ENCODE measurements around the gene SPATA24.
"Not testable (repeated sequence)": the region's sequence is repeated elsewhere in the genome, so short reads cannot be mapped to it uniquely, and the experiment has no call there.

Gene SPATA24

DNA sequence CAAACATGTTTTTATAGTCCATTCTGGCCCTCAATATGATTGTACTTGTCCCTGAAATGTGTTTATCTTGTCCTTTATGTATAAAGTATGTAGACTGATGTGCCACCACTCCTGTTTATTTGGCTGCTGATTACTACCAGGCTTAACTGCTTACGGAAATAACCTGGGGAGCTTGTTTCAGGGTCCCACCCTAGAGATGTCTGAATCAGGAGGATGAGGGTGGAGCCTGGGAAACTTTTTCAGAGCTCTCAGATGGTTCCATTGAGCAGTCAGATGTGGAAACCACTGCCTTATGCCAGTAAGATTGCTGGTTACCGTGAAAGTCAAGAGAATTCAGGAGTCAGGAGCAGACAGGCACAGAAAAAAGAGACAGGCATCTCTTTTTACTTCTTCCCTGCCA lies 40.0 kb downstream of the SPATA24 start:
- H3K36me3 ChIP-seq (ENCODE audit: control insufficient read depth in 2 of 2, insufficient read depth in 2 of 2, low read length in 2 of 2): peaks cover 30 to 32% of the 10 kb centered on the region in 2 donors
- no peaks in the 10 kb centered on the region for H3K27me3 ChIP-seq (ENCODE audit: control insufficient read depth in 1 of 2, insufficient read depth in 2 of 2, low read length in 2 of 2)
- H3K9ac ChIP-seq (ENCODE audit: low read length in 2 of 2): no peak overlapping the region
- no peaks in the 10 kb centered on the region for H3K4me1 ChIP-seq (ENCODE audit: control insufficient read depth, insufficient read depth, low read length)
- no peaks in the 10 kb centered on the region for H3K9me3 ChIP-seq (ENCODE audit: control insufficient read depth in 2 of 2, low read length in 2 of 2)
- H3K27ac ChIP-seq (ENCODE audit: low read length): no peak overlapping the region
- no peak overlapping the region for H3K4me3 ChIP-seq (ENCODE audit: low read length in 2 of 2)

DNA sequence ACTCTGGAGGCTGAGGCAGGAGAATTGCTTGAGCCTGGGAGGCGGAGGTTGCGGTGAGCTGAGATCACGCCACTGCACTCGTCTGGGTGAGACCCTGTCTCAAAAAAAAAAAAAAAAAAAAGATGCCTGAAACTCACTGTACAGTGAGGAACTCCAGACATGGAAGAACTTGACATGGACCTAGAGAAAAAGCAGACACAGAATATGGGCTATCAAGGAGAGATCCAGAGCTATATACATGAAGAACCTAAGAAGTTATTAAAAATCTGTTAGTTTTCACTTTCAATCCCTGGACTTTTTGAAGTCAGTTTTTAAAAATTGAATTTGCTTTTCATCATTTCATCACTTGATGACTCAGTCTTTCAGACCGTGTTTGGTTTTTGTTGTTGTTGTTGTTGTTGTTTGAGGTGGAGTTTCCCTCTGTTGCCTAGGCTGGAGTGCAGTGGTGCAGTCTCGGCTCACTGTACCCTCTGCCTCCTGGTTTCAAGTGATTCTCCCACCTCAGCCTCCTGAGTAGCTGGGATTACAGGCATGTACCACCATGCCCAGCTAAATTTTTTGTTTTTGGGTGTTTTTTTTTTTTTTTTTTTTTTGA lies 42.0 kb downstream of the SPATA24 start:
- H3K4me1 ChIP-seq (ENCODE audit: control insufficient read depth, insufficient read depth, low read length): no peaks in the 10 kb centered on the region
- H3K27ac ChIP-seq (ENCODE audit: low read length): no peak overlapping the region
- no peaks in the 10 kb centered on the region for H3K9me3 ChIP-seq (ENCODE audit: control insufficient read depth in 2 of 2, low read length in 2 of 2)
- no peaks in the 10 kb centered on the region for H3K27me3 ChIP-seq (ENCODE audit: control insufficient read depth in 1 of 2, insufficient read depth in 2 of 2, low read length in 2 of 2)
- no peak overlapping the region for H3K9ac ChIP-seq (ENCODE audit: low read length in 2 of 2)
- H3K4me3 ChIP-seq (ENCODE audit: low read length in 2 of 2): no peak overlapping the region
- peaks cover 26 to 27% of the 10 kb centered on the region in 2 donors for H3K36me3 ChIP-seq (ENCODE audit: control insufficient read depth in 2 of 2, insufficient read depth in 2 of 2, low read length in 2 of 2)

DNA sequence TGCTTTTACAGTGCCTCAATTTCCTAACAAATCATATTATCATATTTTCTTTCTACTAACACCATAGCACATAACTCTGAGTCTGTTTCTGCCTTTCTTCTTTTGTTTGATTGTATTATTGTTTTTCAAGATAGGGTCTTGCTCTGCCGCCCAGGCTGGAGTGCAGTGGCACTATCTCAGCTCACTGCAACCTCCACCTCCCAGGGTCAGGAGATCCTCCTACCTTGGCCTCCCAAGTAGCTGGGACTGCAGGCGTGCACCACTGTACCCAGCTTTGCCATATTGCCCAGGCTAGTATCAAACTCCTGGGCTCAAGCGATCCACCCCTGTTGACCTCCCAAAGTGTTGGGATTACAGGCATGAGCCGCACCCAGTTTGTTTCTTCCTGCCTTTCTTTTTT lies 43.5 kb downstream of the SPATA24 start:
- Histone ChIP-seq H3K9me3 (ENCODE audit: control insufficient read depth in 2 of 2, low read length in 2 of 2) (no peaks in the 10 kb centered on the region), H3K9ac (ENCODE audit: low read length in 2 of 2) (no peak overlapping the region), H3K36me3 (ENCODE audit: control insufficient read depth in 2 of 2, insufficient read depth in 2 of 2, low read length in 2 of 2) (peaks cover 12 to 15% of the 10 kb centered on the region in 2 donors), H3K27ac (ENCODE audit: low read length) (no peak overlapping the region), H3K27me3 (ENCODE audit: control insufficient read depth in 1 of 2, insufficient read depth in 2 of 2, low read length in 2 of 2) (no peaks in the 10 kb centered on the region), H3K4me3 (ENCODE audit: low read length in 2 of 2) (no peak overlapping the region), H3K4me1 (ENCODE audit: control insufficient read depth, insufficient read depth, low read length) (no peaks in the 10 kb centered on the region)

DNA sequence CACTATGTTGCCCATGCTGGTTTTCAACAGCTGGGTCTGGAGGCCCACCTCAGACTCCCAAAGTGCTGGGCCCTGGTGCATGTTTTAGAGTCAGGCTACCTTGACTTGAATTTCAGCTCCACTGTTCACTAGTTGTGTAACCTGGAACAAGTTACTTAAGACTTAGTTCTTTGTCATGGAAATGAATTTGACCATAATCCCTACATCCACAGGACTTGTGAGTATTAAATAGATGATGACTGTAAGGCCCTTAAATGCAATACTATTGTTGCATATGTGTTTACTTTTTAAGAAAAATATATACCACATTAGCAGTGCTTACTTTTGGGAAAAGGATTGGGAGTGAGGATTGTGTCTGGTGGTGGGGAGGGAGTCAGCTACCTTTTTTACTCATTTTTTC lies 45.8 kb downstream of the SPATA24 start:
- H3K4me1 ChIP-seq (ENCODE audit: control insufficient read depth, insufficient read depth, low read length): no peaks in the 10 kb centered on the region
- H3K9me3 ChIP-seq (ENCODE audit: control insufficient read depth in 2 of 2, low read length in 2 of 2): no peaks in the 10 kb centered on the region
- no peaks in the 10 kb centered on the region for H3K27me3 ChIP-seq (ENCODE audit: control insufficient read depth in 1 of 2, insufficient read depth in 2 of 2, low read length in 2 of 2)
- H3K4me3 ChIP-seq (ENCODE audit: low read length in 2 of 2): no peak overlapping the region
- no peak overlapping the region for H3K27ac ChIP-seq (ENCODE audit: low read length)
- H3K36me3 ChIP-seq (ENCODE audit: control insufficient read depth in 2 of 2, insufficient read depth in 2 of 2, low read length in 2 of 2): peaks cover 0 to 4% of the 10 kb centered on the region in 2 donors
- no peak overlapping the region for H3K9ac ChIP-seq (ENCODE audit: low read length in 2 of 2)

DNA sequence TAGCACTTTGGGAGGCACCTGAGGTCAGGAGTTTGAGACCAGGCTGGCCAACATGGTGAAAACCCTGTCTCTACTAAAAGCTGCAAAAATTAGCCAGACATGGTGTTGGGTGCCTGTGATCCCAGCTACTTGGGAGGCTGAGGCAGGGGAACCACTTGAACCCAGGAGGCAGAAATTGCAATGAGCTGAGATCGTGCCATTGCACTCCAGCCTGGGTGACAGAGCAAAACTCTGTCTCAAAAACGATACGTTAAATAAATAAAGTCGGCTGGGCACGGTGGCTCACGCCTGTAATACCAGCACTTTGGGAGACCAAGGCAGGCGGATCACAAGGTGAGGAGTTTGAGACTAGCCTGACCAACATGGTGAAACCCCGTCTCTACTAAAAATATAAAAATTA lies 48.0 kb downstream of the SPATA24 start:
- not testable (repeated sequence) for H3K9me3 ChIP-seq (ENCODE audit: control insufficient read depth in 2 of 2, low read length in 2 of 2); H3K27ac ChIP-seq (ENCODE audit: low read length); H3K4me1 ChIP-seq (ENCODE audit: control insufficient read depth, insufficient read depth, low read length); H3K36me3 ChIP-seq (ENCODE audit: control insufficient read depth in 2 of 2, insufficient read depth in 2 of 2, low read length in 2 of 2); H3K4me3 ChIP-seq (ENCODE audit: low read length in 2 of 2); H3K9ac ChIP-seq (ENCODE audit: low read length in 2 of 2); H3K27me3 ChIP-seq (ENCODE audit: control insufficient read depth in 1 of 2, insufficient read depth in 2 of 2, low read length in 2 of 2)

DNA sequence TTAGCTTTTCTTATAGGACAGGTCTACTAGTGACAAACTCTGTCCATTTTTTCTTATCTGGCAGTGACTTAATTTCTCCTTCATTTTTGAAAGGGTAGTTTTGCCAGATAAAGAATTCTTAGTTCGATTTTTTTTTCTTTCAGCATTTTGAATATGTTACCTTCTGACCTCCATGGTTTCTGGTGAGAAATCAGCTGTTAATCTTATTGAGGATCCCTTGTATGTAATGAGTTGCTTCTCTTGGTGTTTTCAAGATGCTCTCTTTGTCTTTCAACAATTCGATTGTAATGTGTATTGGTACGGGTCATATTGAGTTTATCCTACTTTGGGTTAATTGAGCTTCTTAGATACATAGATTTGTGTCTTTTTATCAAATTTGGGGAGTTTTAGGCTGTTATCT lies 49.7 kb downstream of the SPATA24 start:
- Histone ChIP-seq H3K27ac (ENCODE audit: low read length) (no peak overlapping the region), H3K36me3 (ENCODE audit: control insufficient read depth in 2 of 2, insufficient read depth in 2 of 2, low read length in 2 of 2) (peaks cover 0 to 4% of the 10 kb centered on the region in 2 donors), H3K9me3 (ENCODE audit: control insufficient read depth in 2 of 2, low read length in 2 of 2) (no peaks in the 10 kb centered on the region), H3K4me1 (ENCODE audit: control insufficient read depth, insufficient read depth, low read length) (peaks cover 2% of the 10 kb centered on the region), H3K4me3 (ENCODE audit: low read length in 2 of 2) (no peak overlapping the region), H3K9ac (ENCODE audit: low read length in 2 of 2) (no peak overlapping the region), H3K27me3 (ENCODE audit: control insufficient read depth in 1 of 2, insufficient read depth in 2 of 2, low read length in 2 of 2) (no peaks in the 10 kb centered on the region)

DNA sequence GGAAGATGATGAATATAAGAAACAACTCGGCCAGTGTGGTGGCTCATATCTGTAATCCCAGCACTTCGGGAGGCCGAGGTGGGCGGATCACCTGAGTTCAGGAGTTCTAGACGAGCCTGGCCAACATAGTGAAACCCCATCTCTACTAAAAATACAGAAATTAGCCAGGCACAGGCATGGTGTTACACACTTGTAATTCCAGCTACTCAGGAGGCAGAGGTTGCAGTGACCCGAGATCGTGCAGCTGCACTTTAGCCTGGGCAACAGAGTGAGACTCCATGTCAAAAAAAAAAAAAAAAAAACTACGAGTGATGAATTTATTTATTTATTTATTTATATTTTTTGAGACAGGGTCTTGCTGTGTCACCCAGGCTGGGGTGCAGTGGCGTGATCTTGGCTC lies 56.0 kb downstream of the SPATA24 start:
- not testable (repeated sequence) for H3K9ac ChIP-seq (ENCODE audit: low read length in 2 of 2); H3K4me1 ChIP-seq (ENCODE audit: control insufficient read depth, insufficient read depth, low read length); H3K27ac ChIP-seq (ENCODE audit: low read length); H3K9me3 ChIP-seq (ENCODE audit: control insufficient read depth in 2 of 2, low read length in 2 of 2); H3K4me3 ChIP-seq (ENCODE audit: low read length in 2 of 2); H3K27me3 ChIP-seq (ENCODE audit: control insufficient read depth in 1 of 2, insufficient read depth in 2 of 2, low read length in 2 of 2); H3K36me3 ChIP-seq (ENCODE audit: control insufficient read depth in 2 of 2, insufficient read depth in 2 of 2, low read length in 2 of 2)
